Adrenal gland (tissue), 12 donors: ENCODE data around the gene MAN1C1. TPM values are rescaled to one million over a fixed set of nuclear protein-coding genes. Genes with fewer than 3 reads are reported as not detected.

ENCODE experiments used
- DNase-seq, 7 donors: peaks; one replicate each; pipeline ENCODE4 v3.0.0-alpha.2; 2019 to 2020
- H3K27ac ChIP-seq, 5 donors: fragments of 200-600 bp; sonication (generic) in 4 of 5; 1 replicate in 3 of 5; 2 replicates in 2 of 5; pipeline versions ENCODE4 v1.5.1 to v1.8.0; 2016 to 2020; ENCODE audit warnings: mild to moderate bottlenecking in 1 of 5
- H3K27me3 ChIP-seq: fragments of 200-600 bp; 2 replicates; pipeline ENCODE4 v1.8.0; 2021
- H3K36me3 ChIP-seq, 2 donors: fragments of 200-600 bp; replicated peaks in 1 of 2; 1 replicate in 1 of 2; 2 replicates in 1 of 2; pipeline versions ENCODE4 v1.5.1 to v1.8.0; 2018 to 2022
- H3K4me1 ChIP-seq, 2 donors: fragments of 200-600 bp; replicated peaks in 1 of 2; 1 replicate in 1 of 2; 2 replicates in 1 of 2; pipeline versions ENCODE4 v1.5.1 to v1.8.0; 2018 to 2021
- H3K4me3 ChIP-seq, 4 donors: fragments of 200-600 bp; sonication (generic) in 3 of 4; one replicate each; pipeline ENCODE4 v1.5.1; 2016 to 2018
- H3K9me3 ChIP-seq, 3 donors: fragments of 200-600 bp; sonication (generic) in 1 of 3; replicated peaks in 1 of 3; 1 replicate in 2 of 3; 2 replicates in 1 of 3; pipeline versions ENCODE4 v1.5.1 to v1.8.0; 2016 to 2021
- POLR2A ChIP-seq, 2 donors: fragments of 450-650 bp; IDR thresholded peaks; one replicate each; pipeline ENCODE4 v1.6.1; 2017; ENCODE audit warnings: antibody characterized with exemption in 2 of 2, mild to moderate bottlenecking in 2 of 2, moderate library complexity in 1 of 2
- WGBS, 4 donors: extraction: QIAGEN DNeasy Blood & Tissue Kit in 2 of 4; methylation state at CpG; one replicate each; pipeline versions ENCODE4 v1.1.5 to v1.1.7; 2013 to 2017; 5-methylcytosine and 5-hydroxymethylcytosine counted together
- intact Hi-C, 2 donors: fragments of 100-400 bp; cut with DNase I; formaldehyde crosslinking; loops; one replicate each; pipeline versions ENCODE4 v1.14.1 to v1.15.0; 2022 to 2023
- polyA plus RNA-seq, 3 donors: library from polyadenylated mRNA; stranded (reverse); fragments of 200-250 nt in 2 of 3; fragments of 350-450 nt in 1 of 3; fragmentation: Illumina TruSeq in 1 of 3; extraction: RNeasy Lipid Tissue Mini Kit (QIAGEN cat#74804) in 1 of 3; gene quantifications; one replicate each; pipeline ENCODE4 v1.2.3, GENCODE V29; 2013 to 2014
- total RNA-seq, 9 donors: library from RNA; depleted of rRNA in 4 of 9; stranded (reverse); fragments of >200 nt in 4 of 9; fragments of 120-200 nt in 1 of 9; fragmentation: NEBNext Ultra II Directional in 1 of 9; extraction: Animal tissue kit (Norgen Biotek cat#: 25700) in 1 of 9; gene quantifications; one replicate each; pipeline versions ENCODE4 v1.1.0 to v1.2.4, GENCODE V29; 2013 to 2023
- TF ChIP-seq, protein P1 (sequence below), 6 experiments: fragments of 450-650 bp in 4 of 6; fragments of 200-600 bp in 2 of 6; sonication (generic) in 1 of 6; IDR thresholded peaks; 1 replicate in 5 of 6; 2 replicates in 1 of 6; pipeline versions ENCODE4 v1.5.1 to v1.8.0; 2016 to 2021; ENCODE audit warnings: antibody characterized with exemption in 6 of 6, mild to moderate bottlenecking in 2 of 6, moderate library complexity in 1 of 6
- donor health status: healthy with polysubstance abuse.
- donor health status: Bipolar disorder and iron deficiency.
- donor health status: DM: yes; HTN: yes; CAD: no.
- donor health status: DM: no; HTN: no; CAD: no.
- donor health status: DM: no; HTN: no; CAD: no.
- donor health status: DM: yes; HTN: yes; CAD: no.

Gene MAN1C1
- total and polyA plus RNA-seq, 12 donors, result 2.7 to 58.7 (median 27.7) TPM

GRCh38 chr1:25671929-25672328 is 55.3 kb downstream of the MAN1C1 start:
- Histone ChIP-seq H3K36me3 (no peaks in the 10 kb centered on the region), H3K27me3 (no peaks in the 10 kb centered on the region), H3K27ac (no peak overlapping the region), H3K4me3 (no peak overlapping the region), H3K9me3 (no peaks in the 10 kb centered on the region), H3K4me1 (no peaks in the 10 kb centered on the region)
- TF ChIP-seq, protein P1, sequence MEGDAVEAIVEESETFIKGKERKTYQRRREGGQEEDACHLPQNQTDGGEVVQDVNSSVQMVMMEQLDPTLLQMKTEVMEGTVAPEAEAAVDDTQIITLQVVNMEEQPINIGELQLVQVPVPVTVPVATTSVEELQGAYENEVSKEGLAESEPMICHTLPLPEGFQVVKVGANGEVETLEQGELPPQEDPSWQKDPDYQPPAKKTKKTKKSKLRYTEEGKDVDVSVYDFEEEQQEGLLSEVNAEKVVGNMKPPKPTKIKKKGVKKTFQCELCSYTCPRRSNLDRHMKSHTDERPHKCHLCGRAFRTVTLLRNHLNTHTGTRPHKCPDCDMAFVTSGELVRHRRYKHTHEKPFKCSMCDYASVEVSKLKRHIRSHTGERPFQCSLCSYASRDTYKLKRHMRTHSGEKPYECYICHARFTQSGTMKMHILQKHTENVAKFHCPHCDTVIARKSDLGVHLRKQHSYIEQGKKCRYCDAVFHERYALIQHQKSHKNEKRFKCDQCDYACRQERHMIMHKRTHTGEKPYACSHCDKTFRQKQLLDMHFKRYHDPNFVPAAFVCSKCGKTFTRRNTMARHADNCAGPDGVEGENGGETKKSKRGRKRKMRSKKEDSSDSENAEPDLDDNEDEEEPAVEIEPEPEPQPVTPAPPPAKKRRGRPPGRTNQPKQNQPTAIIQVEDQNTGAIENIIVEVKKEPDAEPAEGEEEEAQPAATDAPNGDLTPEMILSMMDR (IDR thresholded peaks at IDR 0.05), result no peak
- TF ChIP-seq POLR2A (IDR thresholded peaks at IDR 0.05), result no peak
- intact Hi-C loops, result no loop called here
- DNase-seq, result peak in 2 of 7 donors; percentile 16 to 41
- WGBS, 4 donors, result 76 to 89% (median 80%) methylated on average over 3 of the region's 3 CpGs

- intact Hi-C loops, result no loop called here
These were observed 56.3 kb downstream of the MAN1C1 start for GRCh38 chr1:25672763-25673409.

GRCh38 chr1:25673456-25673855 is 56.9 kb downstream of the MAN1C1 start:
- H3K4me1 ChIP-seq, result no peaks in the 10 kb centered on the region
- intact Hi-C loops, result no loop called here
- WGBS, 4 donors, result 95 to 100% (median 96%) methylated on average over 3 of the region's 3 CpGs
- H3K9me3 ChIP-seq, result no peaks in the 10 kb centered on the region
- TF ChIP-seq, protein P1 (IDR thresholded peaks at IDR 0.05), result no peak
- no peak for TF ChIP-seq POLR2A (IDR thresholded peaks at IDR 0.05)
- no peaks in the 10 kb centered on the region for H3K36me3 ChIP-seq
- H3K27me3 ChIP-seq, result no peaks in the 10 kb centered on the region
- H3K27ac ChIP-seq, result no peak overlapping the region
- no peak overlapping the region for H3K4me3 ChIP-seq
- no peak for DNase-seq

More at GRCh38 chr1:25672763-25673409, 56.3 kb downstream of the MAN1C1 start:
- no peak for TF ChIP-seq POLR2A (IDR thresholded peaks at IDR 0.05)
- TF ChIP-seq, protein P1 (IDR thresholded peaks at IDR 0.05), result no peak
- Histone ChIP-seq H3K27ac (no peak overlapping the region), H3K4me3 (no peak overlapping the region), H3K4me1 (no peaks in the 10 kb centered on the region), H3K36me3 (no peaks in the 10 kb centered on the region), H3K27me3 (no peaks in the 10 kb centered on the region), H3K9me3 (no peaks in the 10 kb centered on the region)
- 86 to 94% (median 91%) methylated on average over 13 of the region's 13 CpGs for whole genome bisulfite sequencing, 4 donors
- no peak for DNase-seq

GRCh38 chr1:25673962-25674806 is 57.6 kb downstream of the MAN1C1 start:
- DNase-seq, result no peak
- Histone ChIP-seq H3K27ac (no peak overlapping the region), H3K9me3 (no peaks in the 10 kb centered on the region), H3K4me3 (no peak overlapping the region), H3K4me1 (no peaks in the 10 kb centered on the region), H3K36me3 (no peaks in the 10 kb centered on the region), H3K27me3 (no peaks in the 10 kb centered on the region)
- 86 to 92% (median 91%) methylated on average over 7 to 8 of the region's 8 CpGs for WGBS, 4 donors
- intact Hi-C loops, result no loop called here
- TF ChIP-seq, protein P1 (IDR thresholded peaks at IDR 0.05), result no peak
- no peak for TF ChIP-seq POLR2A (IDR thresholded peaks at IDR 0.05)
